RPMI7951 (cell line): ENCODE measurements around the gene SLC2A10. TPM values are rescaled to one million over a fixed set of nuclear protein-coding genes. Genes with fewer than 3 reads are reported as not detected.
A peak's percentile ranks its signal among the peaks of the same experiment; 100 is the strongest.

Experiments
- DNase-seq: peaks from one replicate; pipeline ENCODE4 v3.0.0-alpha.2; 2012; ENCODE audit warnings: low read depth
- total RNA-seq: library from RNA; depleted of rRNA; stranded (reverse); fragments of >200 nt; shearing (Covaris generic); gene quantifications from 2 replicates; pipeline ENCODE4 v1.2.3, GENCODE V29; 2014

The SLC2A10 gene
- total RNA-seq, 1 experiment from 2014 or later, result 23.4 TPM

GRCh38 chr20:46725186-46726165 is 16.0 kb downstream of the SLC2A10 start:
- DNase-seq, result no peak

DNA sequence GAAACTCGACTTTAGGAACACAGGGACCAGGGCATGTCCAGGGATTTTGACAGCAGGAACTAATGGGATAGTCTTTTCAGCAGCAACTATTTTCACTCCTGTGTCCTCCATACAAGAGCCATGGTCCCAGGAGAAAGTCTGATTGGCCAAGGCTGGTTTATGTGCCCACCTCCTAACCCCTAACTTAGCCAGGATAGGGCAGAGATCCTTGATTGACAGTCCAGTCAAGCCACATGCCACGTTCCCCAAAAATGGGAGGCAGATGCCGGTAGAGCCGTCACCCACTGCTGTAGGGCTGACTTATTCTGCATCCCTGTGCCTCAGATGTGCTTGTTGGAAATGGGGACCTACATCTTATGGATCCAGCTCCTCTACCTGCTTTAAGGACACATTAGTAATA is 22.3 kb downstream of the SLC2A10 start:
- DNase-seq, result no peak

DNA sequence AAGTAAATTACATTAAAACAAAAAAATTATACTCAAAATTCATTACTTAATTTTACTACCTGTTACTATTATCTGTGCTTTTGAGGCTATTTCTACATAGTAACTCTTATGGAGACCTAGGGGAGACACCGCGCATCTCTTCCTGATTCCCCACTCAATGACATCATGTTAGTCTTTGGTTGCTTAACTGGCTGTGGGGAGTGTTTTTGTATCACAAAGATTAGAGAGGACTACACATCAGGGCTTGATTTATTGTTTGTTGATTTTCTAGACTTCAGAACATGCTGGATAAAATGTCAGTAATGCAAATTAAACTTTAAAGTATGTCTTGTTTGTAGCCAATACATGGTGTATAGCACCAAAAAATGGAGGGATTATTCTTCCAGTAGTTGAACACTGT is 26.0 kb downstream of the SLC2A10 start:
- no peak for DNase-seq

DNA sequence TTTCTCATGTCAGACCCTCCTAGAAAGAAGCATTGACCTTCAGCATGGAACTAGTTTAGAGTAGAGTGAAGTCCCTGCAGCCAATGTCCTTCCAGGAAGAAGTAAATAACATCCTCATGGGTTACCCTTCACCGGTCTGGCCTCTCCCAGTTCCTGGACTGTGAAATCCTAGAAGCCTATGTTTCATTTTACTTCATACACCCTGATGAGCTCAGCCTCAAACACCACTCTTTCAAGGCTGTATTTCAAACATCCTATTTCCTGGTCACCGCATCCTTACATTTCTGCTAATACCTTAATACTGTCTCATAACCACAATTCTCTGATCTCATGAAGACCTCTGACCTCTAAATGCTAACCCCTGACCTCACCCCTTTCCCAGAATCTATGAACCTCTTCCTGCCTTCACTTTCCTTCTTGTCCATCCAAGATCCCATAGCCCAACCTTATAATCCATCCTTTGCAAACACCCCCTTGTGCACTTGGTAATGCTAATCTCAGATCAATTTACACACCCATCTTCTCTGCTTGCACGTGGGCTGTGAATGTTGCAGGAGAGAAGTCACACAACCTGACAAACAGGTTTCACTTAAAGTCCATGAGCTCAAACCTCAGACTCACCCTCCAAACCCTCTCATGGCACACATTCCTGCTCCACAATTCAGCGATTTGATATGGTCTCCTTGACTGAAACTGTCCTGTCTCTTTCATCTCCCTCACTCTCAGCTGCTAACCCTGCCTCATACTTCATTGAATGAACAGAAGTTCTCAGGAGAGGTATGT is 30.2 kb downstream of the SLC2A10 start:
- no peak for DNase-seq

DNA sequence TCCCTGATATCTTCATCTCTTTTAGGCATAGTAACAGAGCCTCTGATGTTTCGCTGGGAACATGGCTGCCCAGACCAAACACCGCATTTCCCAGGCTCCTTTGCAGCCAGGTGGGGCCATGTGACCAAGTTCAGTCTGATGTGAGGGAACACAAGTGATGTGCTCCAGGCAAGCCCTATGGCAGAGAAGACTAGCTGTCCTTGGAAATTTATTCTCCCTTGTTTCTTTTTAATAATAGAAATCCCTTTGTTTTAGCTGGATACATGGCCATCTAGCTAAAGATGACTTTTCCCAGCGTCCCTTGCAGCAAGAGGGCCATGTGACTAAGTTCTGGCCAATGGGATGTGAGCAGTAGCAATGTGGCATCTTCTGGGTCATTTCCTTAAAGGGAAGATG is 30.8 kb downstream of the SLC2A10 start:
- no peak for DNase-seq

- DNase-seq, result no peak
Observed at GRCh38 chr20:46741924-46742668, 32.6 kb downstream of the SLC2A10 start.

DNA sequence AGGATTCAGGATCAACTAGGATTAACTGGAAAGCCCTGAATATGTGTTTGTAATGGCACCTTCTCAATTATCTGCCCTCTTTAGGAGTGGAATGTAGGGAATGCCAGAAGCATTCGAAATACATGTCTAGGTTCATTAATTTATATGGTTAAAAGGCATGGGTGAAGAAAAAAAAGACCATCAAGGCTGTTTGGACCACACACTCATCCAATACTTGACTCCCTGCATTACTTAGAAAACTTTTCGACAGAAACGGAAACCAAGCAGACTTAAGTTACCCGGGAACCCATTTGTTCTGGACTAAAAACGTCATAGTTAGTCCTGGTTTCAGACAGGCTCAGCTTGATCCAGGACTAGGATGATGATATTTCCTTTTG is 33.2 kb downstream of the SLC2A10 start:
- no peak for DNase-seq

DNA sequence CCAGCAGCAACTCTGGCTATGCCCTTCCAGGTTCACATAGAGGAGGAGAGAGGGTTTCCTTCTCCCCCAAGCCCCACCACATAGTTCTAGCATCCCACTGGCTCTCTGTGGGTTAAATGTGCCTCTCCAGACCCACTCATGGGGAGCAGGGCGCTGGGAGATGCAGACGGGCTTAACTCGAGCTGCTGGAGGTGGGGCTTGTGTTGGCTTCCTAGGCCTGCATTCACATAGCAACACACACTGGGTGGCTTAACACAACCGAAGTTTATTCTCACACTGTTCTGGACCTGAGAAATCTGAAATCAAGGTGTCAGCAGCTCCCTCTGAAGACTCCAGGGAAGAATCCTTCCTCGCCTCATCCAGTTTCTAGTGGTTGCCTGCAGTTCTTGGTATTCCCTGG is 33.6 kb downstream of the SLC2A10 start:
- no peak for DNase-seq

DNA sequence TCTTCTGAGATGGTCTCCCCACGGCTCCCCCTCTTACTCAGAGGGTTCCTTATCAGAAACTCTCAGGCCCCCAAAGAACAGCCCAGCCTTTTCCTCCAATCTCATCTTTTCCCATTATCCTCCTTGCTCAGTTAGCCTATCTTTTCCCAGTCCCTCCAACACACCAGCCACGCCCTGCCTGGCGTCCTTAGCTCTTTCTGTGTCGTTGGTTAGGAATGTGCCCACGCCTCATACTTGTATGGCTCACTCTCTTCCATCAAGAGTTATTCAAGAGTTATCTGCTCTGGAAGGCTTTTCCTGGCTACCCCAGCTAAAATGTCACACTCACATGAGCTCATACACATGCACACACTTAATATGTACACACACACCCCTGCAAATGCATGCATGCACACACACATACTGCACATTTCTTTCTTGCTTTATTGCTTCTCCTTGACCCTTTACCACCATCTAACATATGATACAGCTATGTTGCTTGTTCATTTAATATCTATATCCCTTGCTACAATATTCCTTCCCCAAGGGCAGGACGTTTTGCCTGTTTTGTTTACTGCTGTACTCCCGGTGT is 37.6 kb downstream of the SLC2A10 start:
- peak; percentile 32 for DNase-seq

DNA sequence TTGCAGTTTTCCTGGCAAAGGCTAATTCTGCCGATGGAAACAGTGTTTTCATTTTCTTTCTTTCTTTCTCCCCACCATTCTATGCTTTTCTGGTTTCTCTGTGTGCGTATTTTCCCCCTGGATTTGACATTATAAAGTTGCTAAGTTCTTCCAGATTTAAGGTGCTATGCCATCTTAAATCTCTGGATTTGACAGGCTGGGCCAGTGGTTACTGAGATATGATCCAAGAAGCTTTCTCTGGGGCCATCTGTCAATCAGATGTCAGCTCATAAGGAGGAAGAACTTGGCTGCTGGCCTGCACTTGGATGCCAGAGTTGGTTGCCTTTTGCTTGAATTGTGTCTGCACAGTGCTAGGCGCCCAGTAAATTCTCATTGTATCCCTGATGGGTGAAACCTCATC is 39.7 kb downstream of the SLC2A10 start:
- no peak for DNase-seq

DNA sequence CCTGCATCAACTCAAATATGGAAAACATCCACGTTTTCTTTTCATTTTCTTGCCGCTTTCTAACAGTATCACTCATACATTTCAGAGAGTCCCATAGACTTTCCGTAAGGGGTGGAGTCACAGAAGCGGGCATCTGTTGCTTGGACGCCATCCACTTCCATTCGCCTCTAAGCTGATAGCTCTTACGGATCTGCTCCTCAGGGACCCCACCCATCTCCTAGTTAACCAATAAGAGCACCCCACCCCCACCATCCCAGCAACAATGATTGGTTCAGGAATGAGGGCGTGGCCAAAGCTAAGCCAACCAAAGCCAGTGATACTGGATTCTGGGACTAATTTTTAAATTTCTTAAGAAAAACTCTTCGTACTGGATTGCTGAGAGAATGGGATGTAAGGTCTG is 42.4 kb downstream of the SLC2A10 start:
- peak; percentile 90 for DNase-seq

- peak; percentile 63 for DNase-seq
Observed at GRCh38 chr20:46752728-46753127, 43.3 kb downstream of the SLC2A10 start.

- no peak for DNase-seq
Observed at GRCh38 chr20:46755483-46756413, 46.3 kb downstream of the SLC2A10 start.

- no peak for DNase-seq
Observed at GRCh38 chr20:46756419-46756818, 47.0 kb downstream of the SLC2A10 start.

DNA sequence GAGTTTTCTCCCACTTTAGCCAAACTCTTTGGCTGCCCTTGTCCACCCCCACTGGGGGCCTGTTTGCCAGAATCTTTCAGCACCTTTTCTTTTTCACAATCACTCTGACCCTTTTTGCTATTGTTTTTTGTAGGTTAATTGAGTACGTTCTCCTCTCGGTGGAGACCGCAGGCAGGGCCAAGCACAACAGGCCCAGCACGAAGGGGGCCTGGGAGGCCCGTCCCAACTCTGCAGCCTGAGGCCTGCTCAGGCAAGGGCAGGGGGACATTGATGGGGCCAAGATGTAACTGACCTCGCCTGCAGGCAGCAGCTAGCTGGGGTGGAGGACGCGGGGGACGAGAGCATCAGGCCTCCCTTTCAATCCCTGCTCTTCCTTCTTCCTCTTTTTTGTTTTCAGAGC is 47.7 kb downstream of the SLC2A10 start:
- DNase-seq, result no peak

DNA sequence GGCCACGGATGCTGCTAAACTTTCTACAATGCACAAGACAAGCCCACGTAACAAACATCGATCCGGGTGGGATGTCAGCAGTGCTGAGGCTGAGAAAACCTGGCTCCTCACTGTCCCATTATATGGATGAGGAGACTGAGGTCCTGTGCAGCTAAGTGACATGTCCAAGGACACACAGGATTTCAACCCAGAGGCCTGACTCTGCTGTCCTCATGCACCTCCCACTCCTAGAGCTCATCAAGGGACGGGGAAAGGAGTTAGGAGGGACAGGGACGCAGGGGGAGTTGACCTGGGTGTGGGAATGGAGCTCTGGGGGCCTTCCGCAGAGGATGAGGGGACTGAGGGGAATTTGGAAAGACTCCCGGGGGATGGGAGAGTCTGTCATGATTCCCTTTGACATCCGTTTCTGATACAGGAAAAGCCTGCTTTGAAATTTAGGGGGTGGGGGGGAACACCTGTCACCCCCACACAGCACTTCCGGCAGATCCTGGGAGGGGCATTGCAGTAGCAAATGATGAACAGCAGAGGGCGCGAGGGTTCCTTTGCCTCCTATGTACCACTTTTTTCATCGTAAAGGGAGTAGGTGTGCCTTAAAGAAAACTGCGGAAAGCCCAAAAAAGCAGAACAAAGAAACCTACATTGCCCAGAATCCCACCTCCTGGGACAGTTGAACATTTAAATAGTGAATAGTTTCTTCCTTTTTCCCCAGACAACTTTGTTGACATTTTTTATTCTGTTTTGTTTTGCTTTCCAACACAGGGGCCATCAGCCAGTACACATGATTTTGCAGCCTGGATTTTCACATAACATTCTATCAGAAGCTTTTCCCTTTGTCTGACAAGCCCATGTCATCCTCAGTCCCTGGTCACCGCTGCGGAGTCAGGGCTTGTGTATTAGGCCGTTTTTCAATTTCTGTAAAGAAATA is 48.6 kb downstream of the SLC2A10 start:
- DNase-seq, result peak; percentile 59

GRCh38 chr20:46758929-46759669 is 49.6 kb downstream of the SLC2A10 start:
- DNase-seq, result no peak

GRCh38 chr20:46761566-46761965 is 52.1 kb downstream of the SLC2A10 start:
- DNase-seq, result no peak

- DNase-seq, result peak; percentile 34
Observed at GRCh38 chr20:46764068-46764467, 54.6 kb downstream of the SLC2A10 start.
